Activated naive CD4-positive, alpha-beta T cell treated with Interleukin-2 at 50 U/mL for 16 hours (primary cell): ENCODE data around the gene CNDP1.
"Not testable (repeated sequence)": the region's sequence is repeated elsewhere in the genome, so short reads cannot be mapped to it uniquely, and the experiment has no call there.

Experiments used
- DNase-seq: peaks from one replicate; pipeline ENCODE4 v3.0.0-alpha.2; 2020

CNDP1 gene

GRCh38 chr18:74534150-74534969 lies at the start of gene CNDP1:
Gene CNDP1, plus strand, starts transcription at chr18:74534500. Its CDS starts 168 bp downstream, at chr18:74534668.
- DNase-seq, result no peak

- no peak for DNase-seq
Measured at GRCh38 chr18:74486119-74486849, 48.0 kb upstream of the CNDP1 start.

DNA sequence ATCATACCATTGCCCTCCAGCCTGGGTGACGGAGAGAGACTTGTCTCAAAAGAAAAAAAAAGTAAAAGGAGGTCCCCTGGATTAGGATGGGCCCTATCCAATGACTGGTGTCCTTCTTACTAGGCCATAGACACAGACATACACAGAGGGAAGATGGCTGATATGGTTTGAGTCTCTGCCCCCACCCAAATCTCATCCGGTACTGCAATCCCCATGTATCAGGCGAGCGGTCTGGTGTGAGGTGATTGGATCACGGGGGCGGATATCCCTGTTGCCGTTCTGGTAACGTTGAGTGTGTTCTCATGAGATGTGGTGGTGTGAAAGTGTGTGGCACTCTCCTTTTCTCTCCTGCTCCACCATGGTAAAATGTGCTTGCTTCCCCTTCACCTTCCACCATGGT lies 45.9 kb upstream of the CNDP1 start:
- DNase-seq, result no peak

GRCh38 chr18:74488864-74489263 lies 45.4 kb upstream of the CNDP1 start:
- DNase-seq, result no peak

DNA sequence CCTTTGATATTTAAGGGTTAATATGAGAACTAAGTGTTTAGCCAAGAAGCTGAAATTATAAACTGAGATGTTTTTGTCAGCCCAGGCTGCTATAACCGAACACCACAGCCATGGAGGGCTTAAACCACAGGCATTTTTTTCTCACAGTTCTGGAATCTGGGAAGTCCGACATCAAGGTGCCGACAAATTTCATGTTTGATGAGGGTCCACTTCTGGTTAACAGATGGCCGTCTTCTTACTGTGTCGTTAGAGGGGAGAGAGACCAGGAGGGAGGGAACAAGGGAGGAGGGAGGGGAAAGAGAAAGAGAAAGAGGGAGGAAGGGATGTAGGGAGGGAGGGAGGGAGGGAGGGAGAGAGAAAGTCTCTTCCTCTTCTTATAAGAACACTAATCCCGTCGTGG lies 44.6 kb upstream of the CNDP1 start:
- DNase-seq, result no peak

DNA sequence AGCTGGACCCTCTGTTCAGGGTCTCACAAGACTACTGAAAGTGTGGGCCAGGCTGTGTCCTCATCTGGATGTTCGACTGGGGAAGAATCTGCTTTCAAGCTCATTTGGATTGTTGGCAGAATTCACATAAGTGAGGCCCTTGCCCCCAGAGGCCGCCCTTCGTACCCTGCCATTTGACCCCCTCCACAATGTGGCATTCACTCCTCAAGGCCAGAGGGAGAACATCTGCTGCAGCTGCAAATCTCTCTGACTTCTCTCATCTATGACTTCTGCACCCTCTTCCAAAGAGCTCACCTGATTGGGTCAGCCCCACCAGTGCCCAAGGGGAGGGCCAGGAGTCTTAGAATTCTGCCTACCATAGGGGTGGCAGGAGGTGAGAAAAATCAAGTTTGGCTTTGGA lies 42.0 kb upstream of the CNDP1 start:
- no peak for DNase-seq

DNA sequence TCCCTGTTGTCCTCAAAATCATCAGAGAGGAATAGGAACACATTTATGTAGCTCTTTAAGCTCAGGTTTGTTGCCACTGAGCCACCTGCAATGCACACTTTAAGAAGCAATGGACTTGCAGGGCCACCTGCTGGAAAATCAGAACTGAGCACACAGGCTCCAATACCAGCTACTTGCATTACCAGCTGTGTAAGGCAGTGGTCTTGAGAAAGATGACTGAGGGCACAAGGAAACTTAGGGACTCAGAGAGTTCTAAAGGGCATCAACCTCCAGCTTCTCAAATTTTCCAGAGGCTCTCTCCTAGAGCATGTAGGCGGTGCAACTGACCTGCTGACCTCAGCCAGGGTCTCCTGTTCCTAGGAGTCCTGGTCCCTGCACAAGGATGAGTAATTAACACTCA lies 40.6 kb upstream of the CNDP1 start:
- DNase-seq, result peak; percentile 46

- no peak for DNase-seq
Measured at GRCh38 chr18:74494514-74494913, 39.8 kb upstream of the CNDP1 start.

DNA sequence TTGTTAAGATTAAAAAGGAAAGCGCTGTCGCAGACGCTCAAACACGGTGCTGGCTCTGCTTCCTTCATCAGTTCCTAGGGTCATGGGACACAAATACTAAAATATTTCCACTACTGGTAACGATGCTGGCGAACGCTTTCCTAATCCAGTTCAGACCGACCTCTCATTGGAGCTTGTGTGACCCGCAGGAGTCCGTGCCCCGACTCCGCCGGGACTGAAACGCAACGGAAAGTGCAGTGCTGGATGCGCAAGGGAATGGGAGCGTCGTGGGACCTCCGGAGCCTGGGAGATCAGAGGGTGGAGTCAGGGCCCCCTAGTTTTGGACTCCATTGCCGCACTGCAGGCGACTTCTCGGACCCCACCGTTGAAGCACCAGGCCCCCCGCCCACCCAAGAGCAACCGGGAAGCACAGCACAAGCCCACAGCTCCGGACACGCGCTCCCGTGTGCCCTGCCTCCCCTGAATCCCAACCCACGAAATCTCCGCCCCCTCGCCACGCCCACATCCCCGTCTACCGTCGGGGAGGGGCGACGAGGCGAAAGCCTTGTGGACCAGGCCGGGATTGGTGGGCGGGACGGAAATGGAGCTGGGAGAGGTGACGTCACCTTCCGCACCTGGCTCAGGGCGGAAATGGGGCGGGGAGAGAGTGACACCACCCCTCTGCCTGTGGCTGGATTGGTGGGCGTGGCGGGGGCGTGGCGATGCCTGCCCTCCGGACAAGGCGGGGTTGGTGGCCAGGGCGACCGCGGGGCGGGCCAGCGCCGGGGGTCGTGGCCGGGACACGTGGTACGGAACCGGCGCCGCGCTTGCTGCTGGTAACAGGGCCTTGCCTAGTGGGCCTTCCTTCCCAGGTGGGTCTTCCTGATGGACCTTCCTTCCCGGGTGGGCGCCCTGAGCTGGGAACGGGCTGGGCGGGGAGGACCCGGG lies 38.5 kb upstream of the CNDP1 start, which contains the start of gene CNDP2:
Gene CNDP2 (plus strand): TSS at position 783 of the 927 bp plus-strand sequence. CDS start 3,611 bp downstream, outside the sequence.
- DNase-seq, result peak; percentile 99

DNA sequence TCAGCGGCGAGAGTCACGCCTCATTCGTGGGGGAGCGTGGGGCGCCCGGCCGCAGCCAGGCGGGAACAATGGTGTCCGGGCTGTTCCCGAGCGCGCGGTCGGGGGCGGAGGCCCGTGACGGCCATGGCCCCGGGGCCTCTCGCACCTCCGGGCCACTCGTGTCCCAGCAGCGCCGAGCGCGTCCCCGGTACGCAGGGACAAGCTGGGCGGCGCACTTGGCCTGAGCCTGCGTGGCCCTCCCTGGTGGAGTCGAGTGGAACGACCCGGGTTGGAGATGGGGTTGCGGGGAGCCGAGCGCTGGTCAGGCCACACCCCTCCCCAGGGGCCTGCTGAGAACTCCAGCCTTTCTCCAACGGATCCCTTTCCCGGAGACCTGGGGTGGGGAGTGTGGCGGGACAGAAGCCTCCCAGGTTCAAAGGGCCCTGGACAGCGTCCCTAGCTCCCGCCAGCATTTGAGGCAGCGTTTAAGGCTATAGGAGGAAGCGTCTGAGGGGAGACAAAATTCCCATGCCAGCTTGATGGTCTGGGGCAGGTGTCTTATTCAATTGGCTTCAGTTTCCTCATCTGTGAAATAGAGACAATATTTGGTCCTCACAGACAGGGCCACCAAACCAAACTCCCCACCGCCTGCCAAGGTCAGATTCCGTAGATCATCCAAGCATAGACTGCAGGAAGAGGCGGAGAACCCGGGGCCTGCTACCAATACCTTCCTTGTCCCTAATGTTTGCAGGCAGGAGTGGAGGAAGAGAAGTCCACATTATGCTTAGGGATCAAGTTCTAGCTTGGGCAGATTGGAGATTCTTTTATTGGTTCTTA lies 37.6 kb upstream of the CNDP1 start:
- DNase-seq, result peak; percentile 50

GRCh38 chr18:74497324-74497676 lies 37.0 kb upstream of the CNDP1 start:
- no peak for DNase-seq

DNA sequence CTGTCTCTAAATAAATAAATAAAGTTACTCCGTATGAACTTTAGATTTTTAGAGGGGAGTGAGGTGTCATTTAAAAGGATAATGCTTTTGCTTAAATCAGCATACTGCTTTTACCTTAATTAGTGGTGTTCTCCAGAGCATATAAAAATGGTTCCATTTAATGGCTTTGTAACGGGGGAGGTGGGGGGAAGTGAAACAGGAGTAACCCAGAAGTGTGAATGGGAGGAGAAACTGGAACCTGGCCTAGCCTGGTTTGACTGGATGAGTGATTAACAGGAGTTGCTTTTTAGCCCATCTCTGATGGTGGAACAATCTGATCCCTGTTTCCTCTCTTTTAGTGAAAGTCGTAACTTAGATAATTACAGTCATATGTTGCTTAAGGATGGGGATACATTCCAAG lies 36.5 kb upstream of the CNDP1 start:
- no peak for DNase-seq

DNA sequence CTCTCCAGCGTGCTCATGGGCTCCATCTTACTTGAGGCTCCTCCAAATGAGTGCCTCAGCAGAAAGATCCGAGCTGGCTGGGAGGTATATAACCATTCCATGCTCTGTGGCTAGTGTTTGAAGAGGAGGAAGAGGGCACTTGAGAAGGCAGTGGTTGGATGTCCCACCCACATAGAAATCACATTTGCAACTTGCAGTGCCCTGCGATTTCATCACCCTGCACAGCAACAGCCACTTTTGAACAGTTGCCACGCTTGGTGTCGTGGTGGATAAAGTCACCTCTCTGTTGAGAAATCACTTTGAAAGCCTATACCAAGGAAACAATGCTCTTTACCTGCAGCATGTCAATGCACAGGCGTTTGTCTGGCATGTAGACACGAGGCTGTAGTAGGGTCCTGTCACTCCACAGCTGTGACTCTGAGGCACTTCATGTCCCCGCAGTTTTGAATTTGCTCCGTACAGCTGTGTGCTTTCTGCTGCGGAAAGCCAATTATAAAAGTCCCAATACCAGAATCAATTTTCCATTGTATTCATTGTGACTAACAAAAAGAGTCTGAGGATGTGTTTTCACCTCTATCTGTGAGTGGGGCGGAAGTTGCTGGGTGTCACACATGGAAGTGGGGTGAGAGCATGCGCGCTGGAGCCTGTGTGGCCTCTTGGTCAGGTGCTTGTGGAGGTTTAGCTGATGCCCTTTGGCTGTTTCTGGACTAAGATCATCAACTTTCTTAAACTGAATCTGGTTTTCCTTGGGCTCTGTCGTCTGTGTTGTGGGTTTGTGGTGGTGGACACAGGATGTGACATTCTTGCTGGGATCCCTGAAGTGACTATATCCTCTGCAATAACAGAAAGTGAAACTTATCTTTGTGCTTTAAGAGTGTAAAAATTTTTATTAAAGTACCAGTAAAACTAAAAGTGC lies 35.3 kb upstream of the CNDP1 start:
- DNase-seq, result peak; percentile 84

GRCh38 chr18:74499633-74500032 lies 34.7 kb upstream of the CNDP1 start:
- peak; percentile 46 for DNase-seq

DNA sequence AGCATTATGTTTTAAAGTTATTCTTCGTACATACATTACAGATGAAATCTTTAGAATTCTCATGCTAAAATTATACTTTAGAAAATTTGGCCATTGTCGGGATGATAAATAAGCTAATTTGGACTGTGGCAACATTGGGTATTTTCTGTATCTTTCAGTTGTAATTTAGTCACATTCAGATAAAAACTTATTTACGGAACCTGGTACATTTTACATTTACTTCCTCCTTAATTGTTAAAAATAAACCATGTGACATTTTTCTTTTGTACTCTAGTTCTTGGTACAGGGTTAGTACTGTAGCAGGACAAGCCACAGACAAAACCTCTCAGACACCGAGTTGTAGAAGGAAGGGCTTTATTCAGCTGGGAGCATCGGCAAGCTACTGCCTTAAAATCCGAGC lies 33.9 kb upstream of the CNDP1 start:
- DNase-seq, result no peak

- not testable (repeated sequence) for DNase-seq
Measured at GRCh38 chr18:74500774-74501173, 33.5 kb upstream of the CNDP1 start.

- DNase-seq, result no peak
Measured at GRCh38 chr18:74501386-74501785, 32.9 kb upstream of the CNDP1 start.

DNA sequence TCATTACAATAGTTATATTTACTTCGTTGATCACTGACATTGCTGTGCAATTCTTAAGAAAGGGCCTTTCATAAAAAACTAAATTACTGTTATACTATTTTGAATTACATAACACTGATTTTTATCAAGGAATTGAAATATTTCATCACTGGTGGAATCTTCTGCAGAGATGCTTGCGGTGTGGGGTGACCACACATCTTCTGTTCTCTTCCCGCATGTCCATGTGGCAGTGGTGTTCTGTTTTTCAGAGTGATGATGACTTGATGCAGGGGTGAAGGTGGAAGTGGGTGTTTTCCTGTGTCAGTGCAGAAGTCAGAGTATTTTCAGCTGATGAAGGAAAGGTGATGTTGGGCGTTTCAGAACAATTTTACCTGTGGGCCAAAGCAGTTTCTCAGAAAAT lies 31.2 kb upstream of the CNDP1 start:
- DNase-seq, result no peak

- no peak for DNase-seq
Measured at GRCh38 chr18:74505776-74506175, 28.5 kb upstream of the CNDP1 start.

GRCh38 chr18:74506448-74507084 lies 27.7 kb upstream of the CNDP1 start:
- no peak for DNase-seq
